GM12878 (cell line): ENCODE measurements around the gene KDM4C. TPM values are rescaled to one million over a fixed set of nuclear protein-coding genes. Genes with fewer than 3 reads are reported as not detected.

Experiments used
- ATAC-seq: fragments of 200-7000 bp; cut with Tn5 transposase; 3 replicates; pipeline ENCODE4 v1.9.1; 2020; ENCODE audit warnings: mild to moderate bottlenecking, moderate library complexity
- BruUV-seq: library from RNA; stranded (reverse); fragments of 400-500 nt; replicated peaks from 2 replicates; lab custom pipeline; 2021; lab: Mats Ljungman, UMichigan
- CTCF ChIA-PET: fragments of 300-600 bp; sonication (Branson Sonifier 250); formaldehyde crosslinking; extraction: SDS; loops from one replicate; lab custom pipeline; 2021; ENCODE audit warnings: inconsistent platforms; lab: Yijun Ruan, JAX
- POLR2A ChIA-PET: fragments of 350-600 bp; formaldehyde crosslinking; extraction: SDS; loops from one replicate; lab custom pipeline; 2021; ENCODE audit warnings: inconsistent platforms; lab: Charles Lee
- RAD21 ChIA-PET: fragments of 300-600 bp; sonication (Branson Sonifier 250); formaldehyde crosslinking; loops from one replicate; lab custom pipeline; 2023; ENCODE audit warnings: antibody characterized with exemption; ENCODE audit not compliant: unreplicated experiment; lab: Charles Lee
- SMC1A ChIA-PET: fragments of 300-600 bp; sonication (Branson Sonifier 250); formaldehyde crosslinking; loops from one replicate; lab custom pipeline; 2023; ENCODE audit not compliant: unreplicated experiment, uncharacterized antibody; lab: Charles Lee
- DNase-seq: peaks from one replicate; pipeline ENCODE4 v3.0.0-alpha.2; 2011; ENCODE audit warnings: low read depth, low spot score
- FAIRE-seq: peaks from 3 replicates; lab custom pipeline; 2011; peaks lifted over from hg19 to GRCh38; lab: Jason Lieb, UNC
- H2AFZ ChIP-seq: 2 replicates; pipeline ENCODE4 v1.6.0; 2011; ENCODE audit warnings: low read depth, low read length, control low read depth; ENCODE audit not compliant: control insufficient read depth
- H3K27ac ChIP-seq: 2 replicates; pipeline ENCODE4 v1.5.1; 2011; ENCODE audit warnings: control low read depth; ENCODE audit not compliant: control insufficient read depth, insufficient read depth
- H3K27me3 ChIP-seq, 2 experiments: replicated peaks in 1 of 2; 2 replicates each; pipeline versions ENCODE4 v1.6.0 to v1.6.1; 2011; ENCODE audit warnings: low read length in 1 of 2; ENCODE audit not compliant: control insufficient read depth in 2 of 2, insufficient read depth in 2 of 2
- H3K36me3 ChIP-seq, 2 experiments: 2 replicates each; pipeline ENCODE4 v1.5.1; 2011; ENCODE audit warnings: low read length in 1 of 2; ENCODE audit not compliant: control insufficient read depth in 2 of 2, insufficient read depth in 2 of 2
- H3K4me1 ChIP-seq: 2 replicates; pipeline ENCODE4 v1.6.1; 2011; ENCODE audit warnings: mild to moderate bottlenecking, low read length, moderate library complexity, mixed read lengths; ENCODE audit not compliant: control insufficient read depth, insufficient read depth
- H3K4me2 ChIP-seq: 2 replicates; pipeline ENCODE4 v1.6.0; 2011; ENCODE audit warnings: control low read depth; ENCODE audit not compliant: control insufficient read depth, insufficient read depth
- H3K4me3 ChIP-seq: fragments of 200-600 bp; sonication (generic); 2 replicates; pipeline ENCODE4 v1.5.1; 2016
- H3K79me2 ChIP-seq: 2 replicates; pipeline ENCODE4 v1.6.0; 2011; ENCODE audit warnings: low read length; ENCODE audit not compliant: control insufficient read depth, insufficient read depth
- H3K9ac ChIP-seq: 2 replicates; pipeline ENCODE4 v1.8.0; 2011; ENCODE audit warnings: low read length, control low read depth, mixed read lengths; ENCODE audit not compliant: control insufficient read depth, insufficient read depth
- H3K9me3 ChIP-seq: replicated peaks from 3 replicates; pipeline ENCODE4 v1.5.1; 2011; ENCODE audit warnings: mild to moderate bottlenecking, low read length; ENCODE audit not compliant: control insufficient read depth, insufficient read depth
- H4K20me1 ChIP-seq: 2 replicates; pipeline ENCODE4 v1.6.0; 2011; ENCODE audit not compliant: control insufficient read depth, insufficient read depth
- ASH2L ChIP-seq: fragments of 300-600, 200-600 bp; sonication (generic); IDR thresholded peaks from 2 replicates; pipeline ENCODE4 v1.6.1; 2017; ENCODE audit warnings: low read depth, mild to moderate bottlenecking, borderline replicate concordance
- CBFB ChIP-seq: IDR thresholded peaks from 2 replicates; pipeline ENCODE4 v1.6.1; 2016; ENCODE audit warnings: antibody characterized with exemption, low read depth
- ESRRA ChIP-seq: IDR thresholded peaks from 2 replicates; pipeline ENCODE4 v1.6.1; 2012; ENCODE audit warnings: mild to moderate bottlenecking, low read length, improper control_type of control experiment
- NFYA ChIP-seq: IDR thresholded peaks from 2 replicates; pipeline ENCODE4 v1.6.1; 2011; ENCODE audit warnings: low read depth, mild to moderate bottlenecking, low read length, improper control_type of control experiment, borderline replicate concordance
- NR2C1 ChIP-seq: fragments of 450-650 bp; IDR thresholded peaks from 2 replicates; pipeline ENCODE4 v1.6.1; 2017; ENCODE audit warnings: antibody characterized with exemption, mild to moderate bottlenecking, moderate library complexity
- POU2F2 ChIP-seq: IDR thresholded peaks from 3 replicates; pipeline ENCODE4 v1.6.1; 2011; ENCODE audit warnings: low read depth, mild to moderate bottlenecking, low read length, borderline replicate concordance
- RFX5 ChIP-seq: IDR thresholded peaks from 2 replicates; pipeline ENCODE4 v1.6.1; 2011; ENCODE audit warnings: low read depth, low read length, improper control_type of control experiment
- RUNX3 ChIP-seq: IDR thresholded peaks from 2 replicates; pipeline ENCODE4 v1.6.1; 2012; ENCODE audit warnings: low read length, inconsistent platforms
- SREBF1 ChIP-seq: IDR thresholded peaks from 2 replicates; pipeline ENCODE4 v1.6.1; 2012; ENCODE audit warnings: mild to moderate bottlenecking, low read length
- ZBED1 ChIP-seq: IDR thresholded peaks from 2 replicates; pipeline ENCODE4 v1.6.1; 2016; ENCODE audit warnings: borderline replicate concordance
- WGBS: methylation state at CpG from one replicate; pipeline ENCODE4 v1.1.6; 2016; ENCODE audit warnings: low lambda C conversion rate; ENCODE audit not compliant: insufficient replicate concordance, insufficient coverage; ENCODE audit errors: missing lambda C conversion rate; 5-methylcytosine and 5-hydroxymethylcytosine counted together
- in situ Hi-C: fragments of 300-500 bp; cut with MboI; formaldehyde crosslinking; loops from 9 replicates; pipeline ENCODE4 v1.14.3; 2018; ENCODE audit warnings: mixed read lengths
- intact Hi-C: fragments of 100-400 bp; cut with micrococcal nuclease; formaldehyde crosslinking; loops from one replicate; pipeline ENCODE4 v1.14.2; 2022; ENCODE audit not compliant: unreplicated experiment
- polyA plus RNA-seq, 11 experiments: library from polyadenylated mRNA; depleted of rRNA in 4 of 11; unstranded in 6 of 11; stranded (reverse) in 5 of 11; fragments of >200 nt; fragmentation: Nextera tagmentation in 4 of 11; fragmentation: Illumina TruSeq in 1 of 11; extraction: Ambion mirVana in 4 of 11; extraction: Trizol in 1 of 11; gene quantifications; 1 replicate in 1 of 11; 2 replicates in 10 of 11; pipeline versions ENCODE4 v1.2.1 to v1.2.3, GENCODE V29; 2011 to 2016; ENCODE audit warnings: inconsistent platforms in 2 of 11, missing spikeins in 2 of 11, low read depth in 1 of 11
- total RNA-seq, 4 experiments: library from RNA; depleted of rRNA in 3 of 4; stranded (reverse); fragments of >200 nt in 3 of 4; fragmentation: Illumina TruSeq in 1 of 4; extraction: Trizol in 1 of 4; gene quantifications; 2 replicates each; pipeline versions ENCODE4 v1.2.1 to v1.2.3, GENCODE V29; 2013 to 2021
- TF ChIP-seq, protein P1 (sequence below): fragments of 450-650 bp; IDR thresholded peaks from 2 replicates; pipeline ENCODE4 v1.6.1; 2017; ENCODE audit warnings: mild to moderate bottlenecking, moderate library complexity
- TF ChIP-seq, protein P2 (sequence below): IDR thresholded peaks from 2 replicates; pipeline ENCODE4 v1.6.1; 2011; ENCODE audit warnings: borderline replicate concordance, low read depth, mild to moderate bottlenecking, moderate library complexity, mixed read lengths, low read length; ENCODE audit not compliant: insufficient read depth; ENCODE audit errors: extremely low read length
- TF ChIP-seq, protein P3 (sequence below): fragments of 450-650 bp; IDR thresholded peaks from 2 replicates; pipeline ENCODE4 v1.6.1; 2017; ENCODE audit warnings: mild to moderate bottlenecking
- TF ChIP-seq, protein P4 (sequence below): fragments of 450-650 bp; IDR thresholded peaks from 2 replicates; pipeline ENCODE4 v1.6.1; 2018; ENCODE audit warnings: borderline replicate concordance, mild to moderate bottlenecking; ENCODE audit not compliant: partially characterized antibody

The KDM4C gene
- total and polyA plus RNA-seq, 10 of the 15 experiments (the other 5 are each of a cell fraction or from before 2014, with no cell fraction given), result 6.8 to 41.2 (median 20.1) TPM

DNA sequence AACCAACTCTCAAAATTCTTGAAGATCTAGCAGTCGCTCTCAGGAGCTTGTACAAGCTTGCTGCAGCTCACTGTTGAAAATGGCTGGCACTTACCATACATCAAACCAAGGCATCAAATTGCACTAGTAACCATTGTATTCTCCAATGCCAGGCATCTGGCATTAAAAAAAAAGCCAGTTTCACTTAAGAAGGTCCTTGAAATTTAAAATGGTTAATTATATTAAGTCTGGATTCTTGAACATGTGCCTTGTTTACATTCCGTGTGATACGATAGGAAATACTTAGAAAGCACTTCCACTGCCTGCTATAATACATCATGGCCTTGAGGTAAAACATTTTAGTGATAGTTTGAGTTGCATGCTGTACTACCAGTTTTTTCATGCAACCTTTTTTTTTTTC lies 300.7 kb downstream of the KDM4C start (continued):
- TF ChIP-seq, protein P1, sequence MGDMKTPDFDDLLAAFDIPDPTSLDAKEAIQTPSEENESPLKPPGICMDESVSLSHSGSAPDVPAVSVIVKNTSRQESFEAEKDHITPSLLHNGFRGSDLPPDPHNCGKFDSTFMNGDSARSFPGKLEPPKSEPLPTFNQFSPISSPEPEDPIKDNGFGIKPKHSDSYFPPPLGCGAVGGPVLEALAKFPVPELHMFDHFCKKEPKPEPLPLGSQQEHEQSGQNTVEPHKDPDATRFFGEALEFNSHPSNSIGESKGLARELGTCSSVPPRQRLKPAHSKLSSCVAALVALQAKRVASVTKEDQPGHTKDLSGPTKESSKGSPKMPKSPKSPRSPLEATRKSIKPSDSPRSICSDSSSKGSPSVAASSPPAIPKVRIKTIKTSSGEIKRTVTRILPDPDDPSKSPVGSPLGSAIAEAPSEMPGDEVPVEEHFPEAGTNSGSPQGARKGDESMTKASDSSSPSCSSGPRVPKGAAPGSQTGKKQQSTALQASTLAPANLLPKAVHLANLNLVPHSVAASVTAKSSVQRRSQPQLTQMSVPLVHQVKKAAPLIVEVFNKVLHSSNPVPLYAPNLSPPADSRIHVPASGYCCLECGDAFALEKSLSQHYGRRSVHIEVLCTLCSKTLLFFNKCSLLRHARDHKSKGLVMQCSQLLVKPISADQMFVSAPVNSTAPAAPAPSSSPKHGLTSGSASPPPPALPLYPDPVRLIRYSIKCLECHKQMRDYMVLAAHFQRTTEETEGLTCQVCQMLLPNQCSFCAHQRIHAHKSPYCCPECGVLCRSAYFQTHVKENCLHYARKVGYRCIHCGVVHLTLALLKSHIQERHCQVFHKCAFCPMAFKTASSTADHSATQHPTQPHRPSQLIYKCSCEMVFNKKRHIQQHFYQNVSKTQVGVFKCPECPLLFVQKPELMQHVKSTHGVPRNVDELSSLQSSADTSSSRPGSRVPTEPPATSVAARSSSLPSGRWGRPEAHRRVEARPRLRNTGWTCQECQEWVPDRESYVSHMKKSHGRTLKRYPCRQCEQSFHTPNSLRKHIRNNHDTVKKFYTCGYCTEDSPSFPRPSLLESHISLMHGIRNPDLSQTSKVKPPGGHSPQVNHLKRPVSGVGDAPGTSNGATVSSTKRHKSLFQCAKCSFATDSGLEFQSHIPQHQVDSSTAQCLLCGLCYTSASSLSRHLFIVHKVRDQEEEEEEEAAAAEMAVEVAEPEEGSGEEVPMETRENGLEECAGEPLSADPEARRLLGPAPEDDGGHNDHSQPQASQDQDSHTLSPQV, result no peak

DNA sequence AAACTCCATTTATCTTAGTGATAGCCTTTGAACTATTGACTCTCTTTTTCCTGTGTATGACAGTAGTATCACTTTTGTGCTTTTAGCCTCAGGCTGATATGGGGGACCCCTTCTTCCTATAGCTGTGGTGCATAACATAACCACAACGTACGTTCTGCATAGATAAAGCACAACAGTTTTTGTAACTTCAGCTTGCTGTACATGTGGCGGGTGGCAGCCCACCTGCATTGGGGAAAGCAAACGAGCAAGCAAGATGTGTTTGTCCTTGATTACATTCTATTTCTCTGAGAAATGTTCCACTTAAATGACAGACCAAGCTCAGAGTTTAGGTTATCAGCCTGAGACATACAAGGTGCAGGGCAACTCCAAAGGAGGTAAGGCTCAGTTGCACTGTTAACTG lies 309.4 kb downstream of the KDM4C start:
- H3K27me3 ChIP-seq, result no peaks in the 10 kb centered on the region
- ChIA-PET CTCF (interaction anchor here (1.0 kb wide), 2 partner anchors 14 to 94 kb away, joined by 3 to 5 read pairs; no protein-coding TSS in a partner anchor), RAD21 (interaction anchor here (0.6 to 1.5 kb wide), 2 partner anchors 11 to 14 kb away, joined by 3 read pairs; no protein-coding TSS in a partner anchor), POLR2A (no interaction called here), SMC1A (interaction anchor here (1.2 to 2.6 kb wide), 4 partner anchors 10 to 158 kb away, joined by 3 to 9 read pairs (median 5); no protein-coding TSS in a partner anchor)
- no peak for TF ChIP-seq POU2F2
- TF ChIP-seq ASH2L, result no peak
- TF ChIP-seq RFX5, result no peak
- TF ChIP-seq, protein P2, sequence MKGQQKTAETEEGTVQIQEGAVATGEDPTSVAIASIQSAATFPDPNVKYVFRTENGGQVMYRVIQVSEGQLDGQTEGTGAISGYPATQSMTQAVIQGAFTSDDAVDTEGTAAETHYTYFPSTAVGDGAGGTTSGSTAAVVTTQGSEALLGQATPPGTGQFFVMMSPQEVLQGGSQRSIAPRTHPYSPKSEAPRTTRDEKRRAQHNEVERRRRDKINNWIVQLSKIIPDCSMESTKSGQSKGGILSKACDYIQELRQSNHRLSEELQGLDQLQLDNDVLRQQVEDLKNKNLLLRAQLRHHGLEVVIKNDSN, result no peak
- TF ChIP-seq NFYA, result no peak
- TF ChIP-seq NR2C1, result no peak
- TF ChIP-seq SREBF1, result no peak
- no peak for TF ChIP-seq ESRRA
- no peak for TF ChIP-seq CBFB
- TF ChIP-seq, protein P3, sequence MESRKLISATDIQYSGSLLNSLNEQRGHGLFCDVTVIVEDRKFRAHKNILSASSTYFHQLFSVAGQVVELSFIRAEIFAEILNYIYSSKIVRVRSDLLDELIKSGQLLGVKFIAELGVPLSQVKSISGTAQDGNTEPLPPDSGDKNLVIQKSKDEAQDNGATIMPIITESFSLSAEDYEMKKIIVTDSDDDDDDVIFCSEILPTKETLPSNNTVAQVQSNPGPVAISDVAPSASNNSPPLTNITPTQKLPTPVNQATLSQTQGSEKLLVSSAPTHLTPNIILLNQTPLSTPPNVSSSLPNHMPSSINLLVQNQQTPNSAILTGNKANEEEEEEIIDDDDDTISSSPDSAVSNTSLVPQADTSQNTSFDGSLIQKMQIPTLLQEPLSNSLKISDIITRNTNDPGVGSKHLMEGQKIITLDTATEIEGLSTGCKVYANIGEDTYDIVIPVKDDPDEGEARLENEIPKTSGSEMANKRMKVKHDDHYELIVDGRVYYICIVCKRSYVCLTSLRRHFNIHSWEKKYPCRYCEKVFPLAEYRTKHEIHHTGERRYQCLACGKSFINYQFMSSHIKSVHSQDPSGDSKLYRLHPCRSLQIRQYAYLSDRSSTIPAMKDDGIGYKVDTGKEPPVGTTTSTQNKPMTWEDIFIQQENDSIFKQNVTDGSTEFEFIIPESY, result no peak
- no peak for TF ChIP-seq RUNX3
- no peak for TF ChIP-seq ZBED1
- TF ChIP-seq, protein P4, sequence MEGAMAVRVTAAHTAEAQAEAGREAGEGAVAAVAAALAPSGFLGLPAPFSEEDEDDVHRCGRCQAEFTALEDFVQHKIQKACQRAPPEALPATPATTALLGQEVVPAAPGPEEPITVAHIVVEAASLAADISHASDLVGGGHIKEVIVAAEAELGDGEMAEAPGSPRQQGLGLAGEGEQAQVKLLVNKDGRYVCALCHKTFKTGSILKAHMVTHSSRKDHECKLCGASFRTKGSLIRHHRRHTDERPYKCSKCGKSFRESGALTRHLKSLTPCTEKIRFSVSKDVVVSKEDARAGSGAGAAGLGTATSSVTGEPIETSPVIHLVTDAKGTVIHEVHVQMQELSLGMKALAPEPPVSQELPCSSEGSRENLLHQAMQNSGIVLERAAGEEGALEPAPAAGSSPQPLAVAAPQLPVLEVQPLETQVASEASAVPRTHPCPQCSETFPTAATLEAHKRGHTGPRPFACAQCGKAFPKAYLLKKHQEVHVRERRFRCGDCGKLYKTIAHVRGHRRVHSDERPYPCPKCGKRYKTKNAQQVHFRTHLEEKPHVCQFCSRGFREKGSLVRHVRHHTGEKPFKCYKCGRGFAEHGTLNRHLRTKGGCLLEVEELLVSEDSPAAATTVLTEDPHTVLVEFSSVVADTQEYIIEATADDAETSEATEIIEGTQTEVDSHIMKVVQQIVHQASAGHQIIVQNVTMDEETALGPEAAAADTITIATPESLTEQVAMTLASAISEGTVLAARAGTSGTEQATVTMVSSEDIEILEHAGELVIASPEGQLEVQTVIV, result no peak
- 73% methylated on average over 4 of the region's 4 CpGs for WGBS
- H2AFZ ChIP-seq, result no peak overlapping the region
- H3K9me3 ChIP-seq, result no peaks in the 10 kb centered on the region
- in situ Hi-C loops, result no loop called here
- no peaks in the 10 kb centered on the region for H3K4me1 ChIP-seq
- peak; percentile 54 for FAIRE-seq
- no peaks in the 10 kb centered on the region for H3K36me3 ChIP-seq
- intact Hi-C loops, result no loop called here
- no peak for ATAC-seq
- BruUV-seq, result no TSS peak
- no peak overlapping the region for H3K4me3 ChIP-seq
- H3K4me2 ChIP-seq, result no peak overlapping the region
- H4K20me1 ChIP-seq, result no peaks in the 10 kb centered on the region
- H3K79me2 ChIP-seq, result no peaks in the 10 kb centered on the region
- no peak overlapping the region for H3K27ac ChIP-seq
- DNase-seq, result no peak
- H3K9ac ChIP-seq, result no peak overlapping the region
